NCI-H2107 treated with DMSO at 0.1 percent for 48 hours (cell line): ENCODE measurements around the gene BIRC2.
A peak's percentile ranks its signal among the peaks of the same experiment; 100 is the strongest.
"Not testable (repeated sequence)": the region's sequence is repeated elsewhere in the genome, so short reads cannot be mapped to it uniquely, and the experiment has no call there.

Source experiments
- DNase-seq: peaks from one replicate; lab custom pipeline; 2025; ENCODE audit not compliant: unreplicated experiment; lab: John Stamatoyannopoulos, UW

The BIRC2 gene

GRCh38 chr11:102374633-102375424 lies 27.8 kb downstream of the BIRC2 start:
- DNase-seq = not testable (repeated sequence)

- DNase-seq = no peak
Measured at GRCh38 chr11:102375720-102376399, 28.8 kb downstream of the BIRC2 start.

- DNase-seq = no peak
Measured at GRCh38 chr11:102377891-102378290, 30.9 kb downstream of the BIRC2 start.

GRCh38 chr11:102378818-102379217 lies 31.8 kb downstream of the BIRC2 start:
- no peak for DNase-seq

GRCh38 chr11:102382384-102382783 lies 35.4 kb downstream of the BIRC2 start:
- DNase-seq = no peak

GRCh38 chr11:102383839-102384238 lies 36.8 kb downstream of the BIRC2 start:
- DNase-seq = no peak

GRCh38 chr11:102384419-102385079 lies 37.5 kb downstream of the BIRC2 start:
- DNase-seq = no peak

GRCh38 chr11:102385085-102386007 lies 38.3 kb downstream of the BIRC2 start:
- DNase-seq = no peak

DNA sequence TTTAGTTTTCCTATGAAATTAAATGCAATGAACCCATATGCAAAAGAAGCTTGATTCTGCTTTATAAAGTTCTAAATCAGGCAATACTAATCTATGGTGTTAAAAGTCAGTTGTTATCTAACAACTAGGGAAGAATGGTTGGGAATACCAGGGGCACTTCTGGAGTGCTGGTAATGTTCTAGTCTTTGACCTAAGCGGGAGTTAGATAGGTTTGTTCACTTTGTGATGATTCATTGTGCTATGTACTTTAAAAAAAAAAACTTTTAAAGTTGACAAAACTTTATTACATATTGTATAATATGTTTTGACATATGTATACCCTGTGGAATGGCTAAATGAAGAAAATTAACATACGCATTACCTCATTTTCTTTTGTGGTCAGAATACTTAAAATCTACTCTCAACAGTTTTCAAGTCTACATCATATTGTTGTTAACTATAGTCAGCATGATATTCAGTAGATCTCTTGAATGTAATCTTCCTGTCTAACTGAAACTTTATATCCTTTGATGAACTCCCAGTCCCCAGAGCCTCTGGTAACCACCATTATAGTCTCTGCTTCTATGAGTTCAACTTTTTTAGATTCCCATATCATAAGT lies 39.2 kb downstream of the BIRC2 start:
- no peak for DNase-seq

DNA sequence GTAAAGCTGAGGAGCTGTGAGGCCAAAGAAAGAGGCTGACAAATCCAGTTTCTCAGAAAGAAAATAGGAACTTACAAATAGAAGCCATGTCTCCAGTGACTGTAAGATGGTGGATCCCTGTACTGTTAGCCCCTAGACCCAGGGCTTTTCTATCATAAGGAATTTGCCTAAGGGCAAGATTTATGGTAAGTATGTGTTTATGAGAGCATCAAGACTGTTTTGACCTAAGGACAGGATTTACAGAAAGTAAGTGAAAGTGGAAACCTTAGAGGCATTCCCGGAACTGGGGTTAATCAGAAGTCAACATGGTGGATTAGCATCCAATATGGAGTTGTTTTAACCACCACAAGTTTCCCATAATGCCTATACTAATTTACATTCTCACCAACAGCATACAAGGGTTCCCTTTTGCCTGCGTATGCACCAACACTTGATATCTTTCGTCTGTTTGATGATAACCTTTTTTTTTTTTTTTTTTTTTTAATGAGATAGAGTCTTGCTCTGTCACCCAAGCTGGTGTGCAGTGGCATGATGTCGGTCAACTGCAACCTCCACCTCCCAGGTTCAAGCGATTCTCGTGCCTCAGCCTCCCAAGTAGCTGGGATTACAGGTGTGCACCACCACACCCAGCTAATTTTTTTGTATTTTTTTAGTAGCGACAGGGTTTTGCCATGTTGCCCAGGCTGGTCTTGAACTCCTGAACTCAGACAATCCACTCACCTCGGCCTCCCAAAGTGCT lies 40.2 kb downstream of the BIRC2 start:
- no peak for DNase-seq

- no peak for DNase-seq
Measured at GRCh38 chr11:102389253-102389652, 42.2 kb downstream of the BIRC2 start.

DNA sequence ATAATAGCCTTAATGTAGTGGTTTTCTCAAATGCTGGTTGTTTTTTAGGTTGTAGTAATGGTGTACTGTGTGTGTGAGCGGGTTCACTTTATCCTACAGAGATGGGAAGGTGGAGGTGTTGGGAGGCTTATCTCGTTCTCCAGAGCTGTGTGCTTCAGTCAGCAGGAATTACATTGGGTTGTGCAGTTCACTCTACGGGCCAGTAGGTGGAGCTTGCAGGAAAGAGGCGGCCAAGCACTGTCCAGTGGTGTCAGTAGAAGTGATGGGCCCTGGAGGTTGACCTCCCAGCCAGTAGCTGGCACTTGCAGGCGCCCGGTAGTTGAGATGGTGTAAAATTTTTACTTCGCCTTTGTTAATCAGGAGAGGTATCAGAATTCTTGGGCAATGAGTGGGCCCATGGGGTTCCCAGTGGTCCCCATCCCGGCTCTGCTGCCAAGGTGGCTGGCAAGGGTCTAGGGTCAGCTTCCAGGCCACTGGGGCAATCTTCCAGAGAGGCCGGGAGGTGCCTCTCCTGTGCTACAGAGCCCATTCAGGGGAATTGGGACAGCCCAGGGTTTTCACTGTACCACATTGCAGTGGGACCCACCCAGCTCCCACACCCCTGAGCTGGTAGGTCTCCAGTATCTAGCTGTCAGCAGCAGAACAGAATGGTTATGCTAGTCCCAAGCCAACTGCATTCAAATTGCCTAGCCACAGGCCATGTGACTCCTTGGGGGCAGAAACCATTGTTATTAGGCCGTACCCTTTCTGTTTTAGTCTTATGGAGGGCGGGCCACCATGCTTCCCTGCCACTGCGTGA lies 43.9 kb downstream of the BIRC2 start:
- DNase-seq = peak; percentile 49

GRCh38 chr11:102391549-102392237 lies 44.7 kb downstream of the BIRC2 start:
- DNase-seq = no peak

GRCh38 chr11:102393272-102393730 lies 46.3 kb downstream of the BIRC2 start:
- no peak for DNase-seq

DNA sequence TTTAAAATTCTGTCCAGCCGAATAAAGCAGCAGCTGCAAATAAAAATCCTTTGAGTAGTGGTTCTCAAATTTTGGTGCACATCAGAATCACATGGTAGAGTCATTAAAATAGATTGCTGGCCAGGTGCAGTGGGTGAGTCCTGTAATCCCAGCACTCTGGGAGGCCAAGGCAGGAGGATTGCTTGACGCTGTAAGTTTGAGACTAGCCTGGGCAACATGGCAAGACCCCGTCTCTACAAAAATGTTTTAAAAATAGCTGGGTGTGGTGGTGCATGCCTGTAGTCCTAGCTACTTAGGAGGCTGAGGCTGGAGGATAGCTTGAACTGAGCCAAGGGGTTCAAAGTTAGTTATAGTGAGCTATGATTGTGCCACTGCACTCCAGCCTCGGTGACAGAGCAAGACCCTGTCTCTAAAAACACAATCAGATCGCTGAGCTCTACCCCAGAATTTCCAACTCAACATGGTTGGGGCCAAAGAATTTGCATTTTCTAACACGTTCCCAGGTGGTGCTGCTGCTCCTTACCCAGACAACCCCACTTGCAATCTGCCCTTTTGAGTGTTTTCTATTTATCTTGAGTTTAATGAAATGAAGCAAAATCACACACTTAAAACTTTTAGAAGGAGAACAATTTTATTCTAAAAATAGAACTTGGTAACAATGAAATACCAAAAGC lies 48.8 kb downstream of the BIRC2 start:
- no peak for DNase-seq

DNA sequence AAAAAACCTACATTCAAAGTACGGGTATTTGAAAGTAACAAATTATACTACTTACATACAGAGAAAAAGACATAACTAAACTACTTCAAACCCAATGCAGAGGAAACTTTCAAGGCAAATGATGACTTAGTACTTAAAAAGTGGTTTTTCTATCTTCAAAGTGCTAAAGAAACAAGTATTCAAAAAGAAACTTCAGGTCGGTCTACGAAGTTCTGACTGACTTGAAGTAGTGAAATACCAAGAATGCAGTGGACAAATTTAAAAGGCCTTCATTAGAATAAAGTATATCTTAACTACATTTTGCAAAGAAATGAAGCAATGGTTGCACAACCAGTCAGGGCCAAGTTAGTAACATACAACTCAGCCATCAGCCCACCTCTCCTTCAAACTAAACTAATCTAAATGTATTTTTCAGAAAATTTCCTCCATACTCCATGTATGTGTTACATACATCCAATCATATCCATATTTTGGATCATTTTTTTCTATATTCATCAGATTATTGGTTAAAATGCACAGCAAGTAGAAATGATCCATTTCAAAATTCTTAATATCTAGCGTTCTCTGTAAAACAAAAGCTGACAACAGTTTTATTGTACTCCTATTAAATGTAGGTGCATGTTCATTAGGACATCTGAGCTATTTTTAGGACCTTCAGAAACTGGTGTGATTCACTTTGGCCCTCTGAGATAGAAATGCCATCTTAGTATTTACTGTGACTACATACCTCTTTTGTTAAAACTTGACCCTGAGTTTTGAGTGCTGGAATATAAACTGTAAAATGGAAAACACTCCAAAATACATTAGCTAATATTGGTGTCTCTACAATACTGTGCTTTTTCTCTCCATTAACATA lies 49.9 kb downstream of the BIRC2 start:
- DNase-seq = no peak

GRCh38 chr11:102398297-102398696 lies 51.3 kb downstream of the BIRC2 start:
- DNase-seq = no peak
